Measurements from ENCODE around the gene RAP1A. TPM values are rescaled to one million over a fixed set of nuclear protein-coding genes. Genes with fewer than 3 reads are reported as not detected.

RAP1A gene
- total RNA-seq, 1 experiment from 2014 or later, result 26.7 TPM

DNA sequence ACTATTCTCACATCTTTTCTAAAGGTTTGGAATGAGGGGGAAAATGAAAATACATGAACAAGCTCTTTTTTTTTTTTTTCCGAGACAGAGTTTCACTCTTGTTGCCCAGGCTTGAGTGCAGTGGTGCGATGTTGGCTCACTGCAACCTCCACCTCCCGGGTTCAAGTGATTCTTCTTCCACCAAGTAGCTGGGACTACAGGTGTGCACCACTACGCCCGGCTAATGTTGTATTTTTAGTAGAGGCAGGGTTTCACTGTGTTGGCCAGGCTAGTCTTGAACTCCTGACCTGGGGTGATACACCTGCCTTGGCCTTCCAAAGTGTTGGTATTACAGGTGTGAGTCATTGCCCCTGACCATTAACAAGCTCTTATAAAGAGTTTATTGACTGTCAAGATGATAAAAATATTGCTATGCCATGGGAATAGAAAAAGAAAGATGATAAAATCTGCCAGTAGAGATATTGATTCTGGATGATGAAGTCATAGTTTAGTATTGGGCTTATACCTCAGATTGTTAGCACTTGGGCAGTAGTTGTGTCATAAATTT is 83.0 kb downstream of the RAP1A start:
- no CpG with 5 or more reads among the region's 5 CpGs for WGBS (ENCODE audit: extremely low coverage, insufficient read length, low lambda C conversion rate)
- no peaks in the 10 kb centered on the region for H3K9me3 Mint-ChIP-seq
- H2AFZ ChIP-seq (ENCODE audit: low read length), result no peak overlapping the region

More for the DNA sequence above, 83.0 kb downstream of the RAP1A start:
- H3K4me1 Mint-ChIP-seq, result no peaks in the 10 kb centered on the region
- H3K4ac ChIP-seq (ENCODE audit: low read depth, low read length), result no peak overlapping the region
- H3K79me2 ChIP-seq (ENCODE audit: insufficient read depth, low read length), result no peaks in the 10 kb centered on the region
- no peak overlapping the region for H4K91ac ChIP-seq (ENCODE audit: insufficient read length, low read depth, low read length)
- H3K36me3 Mint-ChIP-seq (ENCODE audit: insufficient read depth in 1 of 3, low read depth in 3 of 3), result peaks cover 13 to 41% (median 37%) of the 10 kb centered on the region in 3 experiments; a peak in 5 of 7 replicates
- no peak overlapping the region for H2BK12ac ChIP-seq (ENCODE audit: insufficient read length, low read depth, low read length)
- no peak overlapping the region for H2AK5ac ChIP-seq (ENCODE audit: insufficient read length, low read length)
- no peak overlapping the region for H3K23ac ChIP-seq (ENCODE audit: insufficient read length, low read depth, low read length)
- H3K56ac ChIP-seq (ENCODE audit: insufficient read length, low read depth, low read length), result no peak overlapping the region
- H2BK20ac ChIP-seq (ENCODE audit: low read depth, low read length, poor library complexity, severe bottlenecking), result no peak overlapping the region
- H3K18ac ChIP-seq (ENCODE audit: insufficient read length, low read depth, low read length), result no peak overlapping the region
- H2BK15ac ChIP-seq (ENCODE audit: low read depth, low read length), result no peak overlapping the region
- H3K9ac ChIP-seq (ENCODE audit: extremely low read depth, insufficient read length, low read length), result no peak overlapping the region
- H3K27me3 ChIP-seq (ENCODE audit: insufficient read depth, low read length), result no peaks in the 10 kb centered on the region
- no peak overlapping the region; a peak in 1 of 7 replicates for H3K27ac Mint-ChIP-seq
- no peak overlapping the region for H3K4me2 ChIP-seq (ENCODE audit: insufficient read depth, insufficient read length, low read length)
- no peak overlapping the region for H3K27ac ChIP-seq (ENCODE audit: insufficient read length, low read depth, low read length)
- H3K14ac ChIP-seq (ENCODE audit: insufficient read depth, low read length), result no peak overlapping the region
- H3K4me3 Mint-ChIP-seq, result no peak overlapping the region
- H2BK120ac ChIP-seq (ENCODE audit: low read depth, low read length, poor library complexity, severe bottlenecking), result no peak overlapping the region
- H4K8ac ChIP-seq (replicated peaks; ENCODE audit: insufficient read length, low read depth, low read length), result no peak overlapping the region
- no peaks in the 10 kb centered on the region for H3K4me1 ChIP-seq (ENCODE audit: insufficient read depth, low read length)
- no peaks in the 10 kb centered on the region for H3K79me1 ChIP-seq (ENCODE audit: insufficient read depth, low read depth, low read length, poor library complexity, severe bottlenecking)
- no peak for DNase-seq
- H3K27me3 Mint-ChIP-seq (ENCODE audit: low read depth), result no peaks in the 10 kb centered on the region
- no peak for TF ChIP-seq CTCF (conservative IDR thresholded peaks at IDR 0.05)
- H3K9me3 ChIP-seq (ENCODE audit: control insufficient read depth, low read depth, low read length), result no peaks in the 10 kb centered on the region
- H4K20me1 ChIP-seq (ENCODE audit: control insufficient read depth, insufficient read depth, insufficient read length), result no peaks in the 10 kb centered on the region
- H4K5ac ChIP-seq (ENCODE audit: insufficient read length, low read depth, low read length), result no peak overlapping the region
- H3K23me2 ChIP-seq (ENCODE audit: insufficient read length, low read depth, low read length, poor library complexity, severe bottlenecking), result no peaks in the 10 kb centered on the region
- no peak overlapping the region for H2BK5ac ChIP-seq (ENCODE audit: insufficient read length, low read length)
- no peak overlapping the region for H3T11ph ChIP-seq (ENCODE audit: low read length)
